GM23338 (cell line): ENCODE data around the gene ZNHIT6. TPM values are rescaled to one million over a fixed set of nuclear protein-coding genes. Genes with fewer than 3 reads are reported as not detected.

Source experiments
- ATAC-seq: fragments of 200-7000 bp; cut with Tn5 transposase; 3 replicates; pipeline ENCODE4 v1.9.1; 2020
- DNase-seq: peaks from one replicate; pipeline ENCODE4 v3.0.0-alpha.2; 2015; ENCODE audit warnings: low spot score
- H2AFZ ChIP-seq: fragments of 200-600 bp; sonication (generic); 2 replicates; pipeline ENCODE4 v1.8.0; 2016; ENCODE audit warnings: antibody characterized with exemption, mild to moderate bottlenecking, moderate library complexity
- H3F3A ChIP-seq: fragments of 200-600 bp; sonication (generic); replicated peaks from 2 replicates; pipeline ENCODE4 v1.8.0; 2017; ENCODE audit warnings: antibody characterized with exemption, mixed run types, low read depth
- H3K27ac ChIP-seq: fragments of 200-600 bp; sonication (generic); 2 replicates; pipeline ENCODE4 v1.6.1; 2016; ENCODE audit warnings: low read depth
- H3K27me3 ChIP-seq: fragments of 200-600 bp; sonication (generic); 2 replicates; pipeline ENCODE4 v1.8.0; 2016; ENCODE audit warnings: mild to moderate bottlenecking, mixed run types, moderate library complexity; ENCODE audit not compliant: insufficient read depth
- H3K36me3 ChIP-seq: fragments of 200-600 bp; sonication (generic); 2 replicates; pipeline ENCODE4 v1.8.0; 2016; ENCODE audit warnings: mild to moderate bottlenecking; ENCODE audit not compliant: insufficient read depth
- H3K4me1 ChIP-seq: fragments of 200-600 bp; sonication (generic); 2 replicates; pipeline ENCODE4 v1.8.0; 2016; ENCODE audit warnings: mild to moderate bottlenecking, moderate library complexity; ENCODE audit not compliant: insufficient read depth
- H3K4me2 ChIP-seq: fragments of 200-600 bp; sonication (generic); 2 replicates; pipeline ENCODE4 v1.7.1; 2017; ENCODE audit warnings: mixed run types
- H3K4me3 ChIP-seq: fragments of 200-600 bp; sonication (generic); 2 replicates; pipeline ENCODE4 v1.6.1; 2016; ENCODE audit warnings: mixed run types
- H3K79me2 ChIP-seq: fragments of 200-600 bp; sonication (generic); replicated peaks from 2 replicates; pipeline ENCODE4 v1.8.0; 2017; ENCODE audit warnings: mild to moderate bottlenecking; ENCODE audit not compliant: insufficient read depth
- H3K9me2 ChIP-seq: fragments of 200-600 bp; sonication (generic); 2 replicates; pipeline ENCODE4 v1.8.0; 2017; ENCODE audit not compliant: insufficient read depth
- H4K20me1 ChIP-seq: fragments of 200-600 bp; sonication (generic); replicated peaks from 2 replicates; pipeline ENCODE4 v1.8.0; 2017; ENCODE audit warnings: mild to moderate bottlenecking; ENCODE audit not compliant: insufficient read depth
- H3K27ac Mint-ChIP-seq: 2 replicates; pipeline ENCODE4 v1.8.0; 2020; ENCODE audit warnings: inconsistent platforms, mild to moderate bottlenecking, moderate library complexity, mixed read lengths
- H3K27me3 Mint-ChIP-seq: 3 replicates; pipeline ENCODE4 v1.8.0; 2022; ENCODE audit warnings: low read depth, mild to moderate bottlenecking, moderate library complexity, mixed read lengths, inconsistent platforms; ENCODE audit not compliant: insufficient read depth, poor library complexity
- H3K36me3 Mint-ChIP-seq: 3 replicates; pipeline ENCODE4 v1.8.0; 2021; ENCODE audit warnings: low read depth, mild to moderate bottlenecking, inconsistent platforms, moderate library complexity, mixed read lengths
- H3K4me1 Mint-ChIP-seq: 3 replicates; pipeline ENCODE4 v1.8.0; 2020; ENCODE audit warnings: mild to moderate bottlenecking, inconsistent platforms, mixed read lengths
- H3K4me3 Mint-ChIP-seq: 3 replicates; pipeline ENCODE4 v1.8.0; 2021; ENCODE audit warnings: moderate library complexity, mild to moderate bottlenecking, inconsistent platforms, mixed read lengths
- H3K9me3 Mint-ChIP-seq: 3 replicates; pipeline ENCODE4 v1.8.0; 2020; ENCODE audit warnings: moderate library complexity, mild to moderate bottlenecking, inconsistent platforms, mixed read lengths
- CTCF ChIP-seq, 2 experiments: fragments of 200-600 bp in 1 of 2; sonication (generic) in 1 of 2; conservative IDR thresholded peaks; 2 replicates each; pipeline versions ENCODE4 v1.5.1 to v1.6.1; 2016 to 2017; ENCODE audit warnings: antibody characterized with exemption in 2 of 2, low read depth in 2 of 2, mild to moderate bottlenecking in 2 of 2, moderate library complexity in 1 of 2
- JUNB ChIP-seq: IDR thresholded peaks from one replicate; pipeline ENCODE4 v1.6.1; 2016; ENCODE audit warnings: antibody characterized with exemption; ENCODE audit not compliant: unreplicated experiment
- POLR2AphosphoS5 ChIP-seq: IDR thresholded peaks from 2 replicates; pipeline ENCODE4 v1.6.1; 2016; ENCODE audit warnings: antibody characterized with exemption, low read depth
- REST ChIP-seq: IDR thresholded peaks from one replicate; pipeline ENCODE4 v1.6.1; 2018; ENCODE audit warnings: antibody characterized with exemption; ENCODE audit not compliant: unreplicated experiment
- polyA plus RNA-seq: library from polyadenylated mRNA; unstranded; fragments of >200 nt; fragmentation: Nextera tagmentation; extraction: Ambion mirVana; gene quantifications from 2 replicates; pipeline ENCODE4 v1.2.1, GENCODE V29; 2016
- total RNA-seq: library from RNA; depleted of rRNA; stranded (reverse); fragments of >200 nt; shearing (Covaris generic); gene quantifications from 2 replicates; pipeline ENCODE4 v1.2.3, GENCODE V29; 2014

The ZNHIT6 gene
- total and polyA plus RNA-seq, 2 experiments from 2014 or later, result 17.3 to 20.9 TPM

- Histone ChIP-seq H3K79me2 (no peaks in the 10 kb centered on the region), H3K27me3 (no peaks in the 10 kb centered on the region), H3K4me3 (no peak overlapping the region), H3K4me1 (peaks cover 18% of the 10 kb centered on the region), H3K27ac (no peak overlapping the region), H2AFZ (no peak overlapping the region), H3K4me2 (no peak overlapping the region), H3F3A (no peaks in the 10 kb centered on the region; the same call in 1 of the 2 replicates), H3K9me2 (0 out of 2 replicates have a peak, but pooled peaks cover 24% of the 10 kb centered on the region), H4K20me1 (no peaks in the 10 kb centered on the region), H3K36me3 (no peaks in the 10 kb centered on the region; the same call in 1 of the 2 replicates)
- peaks cover 11% of the 10 kb centered on the region for H3K27me3 Mint-ChIP-seq
- peak; percentile 34 for DNase-seq
- peaks cover 12% of the 10 kb centered on the region for H3K36me3 Mint-ChIP-seq
- ATAC-seq, result peak; percentile 19
- H3K4me1 Mint-ChIP-seq, result peaks cover 44% of the 10 kb centered on the region
- TF ChIP-seq JUNB (no peak), CTCF (conservative IDR thresholded peaks at IDR 0.05; ENCODE audit: low read depth in 2 of 2) (peak; percentile 35 to 78)
- H3K4me3 Mint-ChIP-seq, result no peak overlapping the region
- H3K27ac Mint-ChIP-seq, result no peak overlapping the region
- H3K9me3 Mint-ChIP-seq, result peaks cover 15% of the 10 kb centered on the region
Measured at GRCh38 chr1:85602571-85602970, 105.7 kb downstream of the ZNHIT6 start.

GRCh38 chr1:85601901-85602300, 106.3 kb downstream of the ZNHIT6 start:
- H3K4me1 Mint-ChIP-seq, result peaks cover 44% of the 10 kb centered on the region
- Histone ChIP-seq H3K27me3 (no peaks in the 10 kb centered on the region), H4K20me1 (no peaks in the 10 kb centered on the region), H3K4me3 (no peak overlapping the region), H3F3A (no peaks in the 10 kb centered on the region; the same call in 1 of the 2 replicates), H3K4me2 (no peak overlapping the region), H3K9me2 (0 out of 2 replicates have a peak, but pooled peaks cover 24% of the 10 kb centered on the region), H3K4me1 (peaks cover 24% of the 10 kb centered on the region), H3K79me2 (no peaks in the 10 kb centered on the region), H3K27ac (no peak overlapping the region), H3K36me3 (no peaks in the 10 kb centered on the region; the same call in 1 of the 2 replicates), H2AFZ (no peak overlapping the region)
- no peak overlapping the region for H3K4me3 Mint-ChIP-seq
- DNase-seq, result no peak
- H3K27ac Mint-ChIP-seq, result no peak overlapping the region
- TF ChIP-seq JUNB (no peak), REST (no peak), POLR2AphosphoS5 (no peak)
- peaks cover 10% of the 10 kb centered on the region for H3K36me3 Mint-ChIP-seq
- no peak for ATAC-seq
- H3K27me3 Mint-ChIP-seq, result peaks cover 7% of the 10 kb centered on the region
- H3K9me3 Mint-ChIP-seq, result peaks cover 15% of the 10 kb centered on the region
